Prostate gland (tissue), 2 donors: ENCODE results near the gene TGM6.

Source experiments
- CTCF ChIP-seq, 4 experiments: fragments of 200-600 bp in 2 of 4; fragments of 450-650 bp in 2 of 4; sonication (generic) in 2 of 4; IDR thresholded peaks; 1 replicate in 3 of 4; 2 replicates in 1 of 4; pipeline ENCODE4 v1.5.1; 2016 to 2019; ENCODE audit warnings: antibody characterized with exemption in 4 of 4, mild to moderate bottlenecking in 2 of 4, moderate library complexity in 2 of 4
- POLR2AphosphoS5 ChIP-seq: sonication (generic); formaldehyde crosslinking; IDR thresholded peaks from one replicate; pipeline ENCODE4 v1.6.1; 2017; ENCODE audit warnings: antibody characterized with exemption

- TF ChIP-seq CTCF (IDR thresholded peaks at IDR 0.05) (no peak), POLR2AphosphoS5 (no peak)
These were observed 89.3 kb downstream of the TGM6 start for GRCh38 chr20:2469991-2470422.
